Transverse colon (tissue), 4 donors: ENCODE measurements around the gene IGF2BP3. TPM values are rescaled to one million over a fixed set of nuclear protein-coding genes. Genes with fewer than 3 reads are reported as not detected.

Source experiments
- DNase-seq: peaks from one replicate; pipeline ENCODE4 v3.0.0-alpha.2; 2019
- H3K27ac ChIP-seq, 4 donors: fragments of 200-600 bp; sonication (generic); 2 replicates each; pipeline ENCODE4 v1.5.1; 2016 to 2018; ENCODE audit warnings: inconsistent platforms in 4 of 4
- H3K27me3 ChIP-seq: fragments of 200-600 bp; sonication (generic); 2 replicates; pipeline ENCODE4 v1.5.1; 2017; ENCODE audit warnings: inconsistent platforms
- H3K36me3 ChIP-seq, 4 donors: fragments of 200-600 bp; sonication (generic); 2 replicates each; pipeline ENCODE4 v1.5.1; 2017 to 2019; ENCODE audit warnings: inconsistent platforms in 4 of 4
- H3K4me1 ChIP-seq, 4 donors: fragments of 200-600 bp; sonication (generic); 2 replicates each; pipeline ENCODE4 v1.5.1; 2017 to 2020; ENCODE audit warnings: inconsistent platforms in 4 of 4
- H3K4me3 ChIP-seq, 4 donors: fragments of 200-600 bp; sonication (generic); 1 replicate in 1 of 4; 2 replicates in 3 of 4; pipeline versions ENCODE4 v1.5.1 to v1.6.1; 2017 to 2019; ENCODE audit warnings: inconsistent platforms in 4 of 4
- H3K9me3 ChIP-seq, 2 donors: fragments of 200-600 bp; sonication (generic); 2 replicates each; pipeline ENCODE4 v1.5.1; 2017 to 2019; ENCODE audit warnings: inconsistent platforms in 2 of 2
- EP300 ChIP-seq: sonication (generic); formaldehyde crosslinking; IDR thresholded peaks from one replicate; pipeline ENCODE4 v1.6.1; 2017; ENCODE audit warnings: antibody characterized with exemption, low read depth
- POLR2A ChIP-seq: fragments of 450-650 bp; IDR thresholded peaks from one replicate; pipeline ENCODE4 v1.6.1; 2016; ENCODE audit warnings: antibody characterized with exemption, mild to moderate bottlenecking, moderate library complexity
- POLR2AphosphoS5 ChIP-seq, 3 donors: sonication (generic); formaldehyde crosslinking; IDR thresholded peaks; one replicate each; pipeline ENCODE4 v1.6.1; 2016; ENCODE audit warnings: antibody characterized with exemption in 3 of 3
- WGBS, 2 donors: methylation state at CpG; one replicate each; pipeline ENCODE4 v1.1.5; 2018; ENCODE audit warnings: low coverage in 1 of 2; 5-methylcytosine and 5-hydroxymethylcytosine counted together
- in situ Hi-C, 4 donors: fragments of 200-750 bp; cut with MboI; loops; one replicate each; pipeline versions ENCODE4 v1.15.0 to v1.15.1; 2017; ENCODE audit warnings: low sequenced_read_pairs in 3 of 4, low pct_ligation_motif_present in 1 of 4, low pct_unique_long_range_greater_than_20kb in 1 of 4
- intact Hi-C: fragments of 100-400 bp; cut with DNase I; formaldehyde crosslinking; loops from one replicate; pipeline ENCODE4 v1.15.1; 2023; ENCODE audit warnings: low total_unique reads
- total RNA-seq, 4 donors: library from RNA; depleted of rRNA; stranded (reverse); fragments of >200 nt; gene quantifications; one replicate each; pipeline ENCODE4 v1.1.0, GENCODE V29; 2016
- TF ChIP-seq, protein P1 (sequence below), 5 experiments: fragments of 200-600 bp in 3 of 5; fragments of 450-650 bp in 2 of 5; sonication (generic) in 3 of 5; IDR thresholded peaks; 1 replicate in 2 of 5; 2 replicates in 3 of 5; pipeline ENCODE4 v1.5.1; 2016 to 2017; ENCODE audit warnings: antibody characterized with exemption in 5 of 5, inconsistent platforms in 3 of 5, mild to moderate bottlenecking in 2 of 5, moderate library complexity in 1 of 5

IGF2BP3 gene
- total RNA-seq, 4 donors from 2014 or later: 0.41 to 0.64 TPM; not detected in 2

DNA sequence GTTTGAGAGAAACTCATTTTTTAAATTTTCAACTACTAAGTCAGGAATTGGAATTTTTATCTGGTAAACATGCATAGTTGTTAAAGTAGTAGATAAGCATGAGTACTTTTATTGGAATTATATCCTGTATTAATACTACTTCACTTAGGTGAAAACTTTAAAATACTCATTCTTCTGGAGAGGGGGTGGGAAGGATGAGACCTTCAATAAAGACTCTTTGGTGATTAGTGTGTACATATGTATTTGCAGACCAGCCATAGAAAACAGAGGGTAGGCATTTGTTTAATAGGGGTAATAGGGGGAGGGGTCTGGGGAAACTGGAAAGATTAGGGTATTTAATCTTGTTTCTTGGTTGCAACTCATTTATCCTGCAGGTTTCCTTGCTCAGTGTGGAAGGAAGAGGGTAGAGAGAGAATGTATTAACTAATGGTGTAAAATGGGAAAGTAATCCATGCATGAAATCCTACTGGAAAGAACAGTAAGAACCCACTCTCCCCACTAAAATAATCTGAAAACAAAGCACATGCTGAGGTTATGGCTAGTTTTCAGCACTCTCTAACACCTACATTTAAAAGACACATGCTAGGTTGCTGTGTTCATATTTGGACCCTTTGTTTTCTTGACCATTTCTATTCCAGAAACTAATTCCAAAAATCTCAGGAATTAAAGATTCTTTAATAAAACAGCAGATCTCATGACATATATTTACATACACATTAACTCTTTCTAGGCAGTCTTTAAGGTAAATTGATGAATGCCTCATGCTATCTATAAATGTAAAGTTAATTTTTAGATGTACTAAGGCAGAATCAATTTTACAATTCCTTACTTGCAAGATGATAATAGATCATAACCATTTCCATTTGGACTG, 6.2 kb upstream of the IGF2BP3 start:
- Histone ChIP-seq H3K27me3 (peaks cover 100% of the 10 kb centered on the region), H3K4me1 (peaks cover 12 to 17% (median 16%) of the 10 kb centered on the region in 4 donors), H3K9me3 (peaks cover 0 to 3% of the 10 kb centered on the region in 2 donors), H3K27ac (no peak overlapping the region), H3K4me3 (no peak overlapping the region), H3K36me3 (no peaks in the 10 kb centered on the region)
- in situ Hi-C loops: no loop called here
- no peak for DNase-seq
- TF ChIP-seq POLR2A (no peak), POLR2AphosphoS5 (IDR thresholded peaks at IDR 0.05) (no peak), EP300 (no peak)
- TF ChIP-seq, protein P1, sequence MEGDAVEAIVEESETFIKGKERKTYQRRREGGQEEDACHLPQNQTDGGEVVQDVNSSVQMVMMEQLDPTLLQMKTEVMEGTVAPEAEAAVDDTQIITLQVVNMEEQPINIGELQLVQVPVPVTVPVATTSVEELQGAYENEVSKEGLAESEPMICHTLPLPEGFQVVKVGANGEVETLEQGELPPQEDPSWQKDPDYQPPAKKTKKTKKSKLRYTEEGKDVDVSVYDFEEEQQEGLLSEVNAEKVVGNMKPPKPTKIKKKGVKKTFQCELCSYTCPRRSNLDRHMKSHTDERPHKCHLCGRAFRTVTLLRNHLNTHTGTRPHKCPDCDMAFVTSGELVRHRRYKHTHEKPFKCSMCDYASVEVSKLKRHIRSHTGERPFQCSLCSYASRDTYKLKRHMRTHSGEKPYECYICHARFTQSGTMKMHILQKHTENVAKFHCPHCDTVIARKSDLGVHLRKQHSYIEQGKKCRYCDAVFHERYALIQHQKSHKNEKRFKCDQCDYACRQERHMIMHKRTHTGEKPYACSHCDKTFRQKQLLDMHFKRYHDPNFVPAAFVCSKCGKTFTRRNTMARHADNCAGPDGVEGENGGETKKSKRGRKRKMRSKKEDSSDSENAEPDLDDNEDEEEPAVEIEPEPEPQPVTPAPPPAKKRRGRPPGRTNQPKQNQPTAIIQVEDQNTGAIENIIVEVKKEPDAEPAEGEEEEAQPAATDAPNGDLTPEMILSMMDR (IDR thresholded peaks at IDR 0.05): no peak
- intact Hi-C loops: no loop called here

DNA sequence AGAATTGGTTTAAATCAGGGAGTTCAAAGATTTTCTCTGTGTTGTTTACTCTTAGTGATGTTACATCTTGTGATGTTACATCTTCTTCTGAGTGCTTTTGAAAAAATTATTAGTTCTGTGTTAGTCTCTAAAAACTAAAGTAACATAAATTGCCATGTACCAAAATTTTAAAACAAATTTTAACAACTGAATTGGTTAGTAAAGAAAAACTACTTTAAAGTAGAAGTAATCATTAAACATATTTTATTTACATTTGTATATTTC, 5.2 kb upstream of the IGF2BP3 start:
- Histone ChIP-seq H3K4me1 (peaks cover 21 to 27% (median 26%) of the 10 kb centered on the region in 4 donors), H3K9me3 (peaks cover 0 to 3% of the 10 kb centered on the region in 2 donors), H3K36me3 (no peaks in the 10 kb centered on the region), H3K27ac (no peak overlapping the region), H3K4me3 (no peak overlapping the region), H3K27me3 (peaks cover 100% of the 10 kb centered on the region)
- intact Hi-C loops: no loop called here
- TF ChIP-seq POLR2AphosphoS5 (IDR thresholded peaks at IDR 0.05) (peak in 1 of 3 donors; percentile 56), EP300 (no peak)
- no peak for DNase-seq
- in situ Hi-C loops: no loop called here

DNA sequence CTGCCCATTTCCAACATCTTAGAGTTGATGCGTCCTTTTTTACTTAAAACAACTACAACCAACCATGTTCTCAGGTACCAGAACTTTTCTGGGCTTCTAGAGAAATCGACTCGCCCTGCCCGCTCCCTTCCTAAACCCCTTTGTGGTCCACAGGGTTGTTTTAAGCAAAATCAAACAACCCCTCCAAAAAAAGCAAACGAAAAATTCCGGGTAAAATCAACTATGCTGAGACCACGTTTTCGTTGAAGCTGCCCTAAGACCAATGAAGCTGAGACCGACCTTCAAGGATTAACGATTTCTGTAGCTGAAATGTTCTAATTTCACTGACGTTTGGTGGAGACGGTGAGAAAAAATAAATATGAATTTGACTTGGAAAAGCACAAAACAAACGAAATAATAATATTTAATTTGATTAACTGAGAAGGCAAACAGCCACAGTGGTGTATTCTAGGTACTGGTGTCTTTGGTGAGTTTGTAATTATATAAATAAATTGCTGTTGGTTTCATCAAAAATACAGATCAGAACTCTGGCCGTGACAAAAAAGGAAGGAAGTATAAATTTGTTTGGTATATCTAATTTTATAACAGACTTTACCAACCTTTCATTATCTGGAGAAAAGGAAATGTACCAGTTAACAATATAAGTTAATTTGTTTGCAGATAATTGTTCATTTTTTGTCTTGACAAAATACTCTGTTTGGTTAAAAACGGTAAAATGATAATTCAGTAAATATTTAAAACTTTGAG, 4.7 kb upstream of the IGF2BP3 start:
- intact Hi-C loops (no loop called here), in situ Hi-C loops (no loop called here)
- peak overlapping the region in 2 of 4 donors; percentile 19 to 44 for H3K4me3 ChIP-seq
- no peak for DNase-seq
- H3K27me3 ChIP-seq: peaks cover 100% of the 10 kb centered on the region
- TF ChIP-seq, protein P1 (IDR thresholded peaks at IDR 0.05): no peak
- TF ChIP-seq EP300 (no peak), POLR2A (no peak), POLR2AphosphoS5 (IDR thresholded peaks at IDR 0.05) (peak in 2 of 3 donors; percentile 29 to 34)
- H3K4me1 ChIP-seq: peaks cover 24 to 33% (median 31%) of the 10 kb centered on the region in 4 donors
- H3K36me3 ChIP-seq: no peaks in the 10 kb centered on the region
- H3K9me3 ChIP-seq: peaks cover 0 to 3% of the 10 kb centered on the region in 2 donors
- 3 to 4% methylated on average over 15 of the region's 15 CpGs for WGBS, 2 donors
- H3K27ac ChIP-seq: no peak overlapping the region

DNA sequence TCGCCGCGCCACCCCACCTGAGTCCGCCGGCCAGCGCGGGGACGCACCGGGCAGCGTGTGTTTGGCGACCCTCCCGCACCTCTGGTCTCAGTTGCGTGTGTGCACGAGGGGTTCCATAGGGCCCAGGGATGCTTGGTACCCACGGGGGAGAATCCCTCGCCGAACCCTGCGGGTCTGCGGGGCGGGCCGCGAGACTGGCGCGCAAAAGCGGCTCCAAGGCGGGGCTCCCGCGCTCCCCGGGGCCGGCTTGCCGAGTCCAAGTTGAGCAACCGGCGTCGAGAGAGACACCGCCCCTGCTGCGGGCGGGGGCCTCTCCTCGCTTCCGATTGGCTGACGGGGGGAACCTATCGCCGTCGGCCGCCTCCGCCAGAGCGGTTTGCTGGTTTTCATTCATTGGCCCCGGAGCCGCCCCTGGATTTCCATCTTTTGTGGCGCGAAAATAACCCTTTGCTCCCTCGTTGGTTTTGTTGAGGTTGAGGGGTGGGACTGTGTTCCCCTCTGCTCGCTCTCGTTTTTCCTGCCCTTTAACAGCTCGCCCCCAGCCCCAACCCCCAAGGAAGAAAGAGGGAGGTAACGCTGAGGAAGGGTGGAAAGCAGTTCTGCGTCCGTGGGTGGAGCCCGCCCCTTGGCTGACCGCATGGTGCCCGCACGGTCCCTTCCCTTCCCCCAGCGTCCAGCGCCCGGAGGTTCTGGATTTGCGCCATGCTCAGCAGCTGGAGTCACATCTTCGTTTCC, 4.0 kb upstream of the IGF2BP3 start:
- H3K9me3 ChIP-seq: peaks cover 0 to 3% of the 10 kb centered on the region in 2 donors
- WGBS, 2 donors: 0 to 2% methylated on average over 2 to 36 of the region's 66 CpGs
- peak overlapping the region in 2 of 4 donors; percentile 19 to 44 for H3K4me3 ChIP-seq
- H3K36me3 ChIP-seq: no peaks in the 10 kb centered on the region
- no peak overlapping the region for H3K27ac ChIP-seq
- TF ChIP-seq POLR2AphosphoS5 (IDR thresholded peaks at IDR 0.05): peak in 1 of 3 donors; percentile 17
- TF ChIP-seq, protein P1 (IDR thresholded peaks at IDR 0.05): no peak
- in situ Hi-C loops (no loop called here), intact Hi-C loops (no loop called here)
- DNase-seq: peak; percentile 77
- H3K4me1 ChIP-seq: peaks cover 27 to 40% (median 38%) of the 10 kb centered on the region in 4 donors
- peaks cover 100% of the 10 kb centered on the region for H3K27me3 ChIP-seq
